Ascending aorta (tissue), 2 donors: ENCODE measurements around the gene EIF2A. TPM values are rescaled to one million over a fixed set of nuclear protein-coding genes. Genes with fewer than 3 reads are reported as not detected.

Source experiments
- DNase-seq, 2 donors: peaks; one replicate each; pipeline ENCODE4 v3.0.0-alpha.2; 2019; ENCODE audit warnings: low spot score in 2 of 2
- H3K27ac ChIP-seq, 2 donors: fragments of 200-600 bp; sonication (generic); one replicate each; pipeline ENCODE4 v1.5.1; 2016 to 2017; ENCODE audit warnings: mild to moderate bottlenecking in 1 of 2
- H3K27me3 ChIP-seq: fragments of 200-600 bp; sonication (generic); one replicate; pipeline ENCODE4 v1.5.1; 2017
- H3K36me3 ChIP-seq, 2 donors: fragments of 200-600 bp; sonication (generic); one replicate each; pipeline ENCODE4 v1.5.1; 2016
- H3K4me1 ChIP-seq, 2 donors: fragments of 200-600 bp; sonication (generic); one replicate each; pipeline ENCODE4 v1.5.1; 2016 to 2017; ENCODE audit warnings: mild to moderate bottlenecking in 1 of 2
- H3K4me3 ChIP-seq, 2 donors: fragments of 200-600 bp; sonication (generic); one replicate each; pipeline ENCODE4 v1.5.1; 2016 to 2017; ENCODE audit warnings: mild to moderate bottlenecking in 1 of 2
- H3K9me3 ChIP-seq, 2 donors: fragments of 200-600 bp; sonication (generic); one replicate each; pipeline ENCODE4 v1.5.1; 2016
- CTCF ChIP-seq, 3 experiments: fragments of 200-600 bp in 2 of 3; fragments of 450-650 bp in 1 of 3; sonication (generic) in 2 of 3; IDR thresholded peaks; one replicate each; pipeline ENCODE4 v1.5.1; 2016 to 2019; ENCODE audit warnings: antibody characterized with exemption in 3 of 3, mild to moderate bottlenecking in 1 of 3, moderate library complexity in 1 of 3
- intact Hi-C: fragments of 100-400 bp; cut with DNase I; formaldehyde crosslinking; loops from one replicate; pipeline ENCODE4 v1.15.1; 2023
- total RNA-seq: library from RNA; depleted of rRNA; stranded (reverse); fragments of >200 nt; gene quantifications from one replicate; pipeline ENCODE4 v1.1.0, GENCODE V29; 2016

Gene EIF2A
- total RNA-seq, 1 donor from 2014 or later = 83.2 TPM

GRCh38 chr3:150544041-150544440 is 2.5 kb upstream of the EIF2A start:
- TF ChIP-seq CTCF (IDR thresholded peaks at IDR 0.05) = no peak
- DNase-seq = no peak
- Histone ChIP-seq H3K9me3 (no peaks in the 10 kb centered on the region), H3K36me3 (peaks cover 0 to 13% of the 10 kb centered on the region in 2 donors), H3K27ac (peak overlapping the region in 1 of 2 donors; percentile 99), H3K4me3 (peak overlapping the region; percentile 89 to 99), H3K27me3 (no peaks in the 10 kb centered on the region), H3K4me1 (peaks cover 0 to 24% of the 10 kb centered on the region in 2 donors)
- intact Hi-C loops = no loop called here

DNA sequence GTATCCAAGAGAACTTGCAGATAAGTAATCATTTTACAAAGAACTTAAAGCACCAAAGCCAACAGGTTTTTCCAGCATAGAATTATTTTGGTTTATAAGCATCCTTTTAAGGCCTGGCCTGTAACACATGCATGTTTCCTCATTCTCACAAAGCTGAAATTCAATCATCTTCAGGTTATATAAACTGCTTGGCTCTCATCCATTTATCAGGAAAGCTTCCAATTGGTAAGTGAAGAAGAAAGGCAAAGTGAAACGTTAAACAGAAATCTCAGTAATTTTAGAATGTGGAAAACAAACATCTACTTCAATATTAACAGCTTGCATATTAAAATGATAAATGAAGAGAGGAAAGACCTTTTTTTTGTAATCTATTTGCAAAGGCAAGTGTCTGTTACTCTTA is 1.9 kb upstream of the EIF2A start:
- Histone ChIP-seq H3K4me1 (peaks cover 0 to 24% of the 10 kb centered on the region in 2 donors), H3K36me3 (peaks cover 0 to 13% of the 10 kb centered on the region in 2 donors), H3K27ac (peak overlapping the region; percentile 99 to 100), H3K4me3 (peak overlapping the region; percentile 89 to 99), H3K9me3 (no peaks in the 10 kb centered on the region), H3K27me3 (no peaks in the 10 kb centered on the region)
- no peak for TF ChIP-seq CTCF (IDR thresholded peaks at IDR 0.05)
- intact Hi-C loops = loop anchor here (5.0 kb wide), 2 partner anchors 158 to 577 kb away; partner anchors contain the start of gene ERICH6
- no peak for DNase-seq

DNA sequence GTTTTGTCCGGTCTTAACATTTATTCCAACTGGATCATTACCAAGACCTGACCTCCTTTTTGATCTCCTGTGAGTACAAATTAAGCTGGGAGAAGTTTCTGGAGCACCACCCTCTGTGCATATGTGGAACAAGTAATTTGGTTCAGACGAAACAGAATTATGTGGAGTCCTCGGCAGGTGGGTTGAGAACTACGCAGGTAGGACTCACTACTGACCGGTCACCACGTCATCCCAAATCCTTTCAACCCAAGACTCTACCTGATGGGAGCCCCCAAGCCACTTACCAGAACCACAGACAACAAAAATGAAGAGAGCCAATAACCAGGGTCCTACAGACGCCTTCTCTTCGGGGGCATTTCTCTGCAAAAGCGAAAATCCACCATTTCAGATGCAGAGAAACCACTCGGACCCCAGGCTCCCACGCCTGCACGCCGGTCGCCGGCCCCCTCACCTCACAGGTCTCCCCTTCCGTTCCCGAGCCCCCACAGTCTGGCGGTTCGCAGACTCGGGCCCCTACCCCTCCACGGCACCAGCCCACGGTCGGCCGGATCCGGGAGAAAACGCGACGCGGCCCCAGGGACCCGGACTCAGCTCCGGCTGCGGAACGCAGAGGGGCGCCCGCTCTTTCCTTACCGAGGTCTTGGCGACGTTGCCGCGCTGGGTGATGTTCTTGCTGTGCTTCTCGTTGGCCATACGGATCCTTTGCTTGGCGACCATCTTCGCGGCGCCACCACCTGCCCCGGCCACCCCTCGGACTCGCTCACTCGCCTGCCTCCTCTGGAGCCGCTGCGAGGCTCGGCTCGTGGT is 965 bp upstream of the EIF2A start:
- H3K4me1 ChIP-seq = peaks cover 0 to 24% of the 10 kb centered on the region in 2 donors
- no peaks in the 10 kb centered on the region for H3K27me3 ChIP-seq
- intact Hi-C loops = loop anchor here (1.0 to 5.0 kb wide), 6 partner anchors 58 to 578 kb away; partner anchors contain the start of genes ERICH6, SELENOT and SIAH2
- H3K36me3 ChIP-seq = peaks cover 0 to 13% of the 10 kb centered on the region in 2 donors
- TF ChIP-seq CTCF (IDR thresholded peaks at IDR 0.05) = no peak
- H3K9me3 ChIP-seq = no peaks in the 10 kb centered on the region
- DNase-seq = no peak
- H3K27ac ChIP-seq = peak overlapping the region; percentile 99 to 100
- H3K4me3 ChIP-seq = peak overlapping the region; percentile 89 to 99

GRCh38 chr3:150547045-150547741 is 606 bp downstream of the EIF2A start:
- Histone ChIP-seq H3K9me3 (no peaks in the 10 kb centered on the region), H3K36me3 (peaks cover 0 to 13% of the 10 kb centered on the region in 2 donors), H3K27ac (peak overlapping the region; percentile 99 to 100), H3K4me3 (peak overlapping the region; percentile 66 to 99), H3K4me1 (peaks cover 0 to 24% of the 10 kb centered on the region in 2 donors), H3K27me3 (no peaks in the 10 kb centered on the region)
- no peak for TF ChIP-seq CTCF (IDR thresholded peaks at IDR 0.05)
- DNase-seq = no peak
- intact Hi-C loops = loop anchor here (2.0 to 5.0 kb wide), 3 partner anchors 155 to 580 kb away; partner anchors contain the start of gene ERICH6

DNA sequence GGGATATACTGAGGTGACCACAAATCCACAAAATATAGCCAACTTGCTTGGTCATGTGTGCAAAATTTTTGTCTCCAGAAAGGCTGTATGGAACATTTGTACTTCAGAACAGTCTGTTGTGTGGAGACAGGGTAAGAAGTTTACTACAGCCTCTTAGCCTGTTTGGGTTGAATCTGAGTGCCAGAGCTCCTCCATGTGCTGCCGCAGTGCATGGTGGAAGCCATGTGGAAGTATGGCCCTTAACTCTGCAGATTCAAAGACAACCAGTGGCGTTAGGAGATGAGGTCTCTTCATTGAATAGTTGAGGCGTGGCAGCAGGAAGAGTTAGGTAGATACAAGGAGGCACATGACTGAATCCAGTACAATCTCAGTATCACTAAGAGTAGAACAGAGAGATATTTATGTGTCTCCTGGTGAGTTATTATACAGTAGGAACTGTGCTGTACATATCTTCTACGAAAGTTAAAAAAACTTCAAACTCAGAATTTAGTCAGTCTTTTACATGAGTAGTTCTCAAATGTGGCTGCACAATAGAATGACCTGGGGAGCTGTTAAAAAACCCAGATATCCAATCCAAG is 9.4 kb downstream of the EIF2A start:
- no peak for TF ChIP-seq CTCF (IDR thresholded peaks at IDR 0.05)
- Histone ChIP-seq H3K4me1 (no peaks in the 10 kb centered on the region), H3K36me3 (peaks cover 25 to 33% of the 10 kb centered on the region in 2 donors), H3K4me3 (no peak overlapping the region), H3K27me3 (no peaks in the 10 kb centered on the region), H3K27ac (no peak overlapping the region), H3K9me3 (no peaks in the 10 kb centered on the region)
- DNase-seq = no peak
- intact Hi-C loops = no loop called here
